ENCODE data around the gene ACTR2. TPM values are rescaled to one million over a fixed set of nuclear protein-coding genes. Genes with fewer than 3 reads are reported as not detected.

Gene ACTR2
- polyA plus RNA-seq, 2 donors: 58.4 to 73.8 TPM

DNA sequence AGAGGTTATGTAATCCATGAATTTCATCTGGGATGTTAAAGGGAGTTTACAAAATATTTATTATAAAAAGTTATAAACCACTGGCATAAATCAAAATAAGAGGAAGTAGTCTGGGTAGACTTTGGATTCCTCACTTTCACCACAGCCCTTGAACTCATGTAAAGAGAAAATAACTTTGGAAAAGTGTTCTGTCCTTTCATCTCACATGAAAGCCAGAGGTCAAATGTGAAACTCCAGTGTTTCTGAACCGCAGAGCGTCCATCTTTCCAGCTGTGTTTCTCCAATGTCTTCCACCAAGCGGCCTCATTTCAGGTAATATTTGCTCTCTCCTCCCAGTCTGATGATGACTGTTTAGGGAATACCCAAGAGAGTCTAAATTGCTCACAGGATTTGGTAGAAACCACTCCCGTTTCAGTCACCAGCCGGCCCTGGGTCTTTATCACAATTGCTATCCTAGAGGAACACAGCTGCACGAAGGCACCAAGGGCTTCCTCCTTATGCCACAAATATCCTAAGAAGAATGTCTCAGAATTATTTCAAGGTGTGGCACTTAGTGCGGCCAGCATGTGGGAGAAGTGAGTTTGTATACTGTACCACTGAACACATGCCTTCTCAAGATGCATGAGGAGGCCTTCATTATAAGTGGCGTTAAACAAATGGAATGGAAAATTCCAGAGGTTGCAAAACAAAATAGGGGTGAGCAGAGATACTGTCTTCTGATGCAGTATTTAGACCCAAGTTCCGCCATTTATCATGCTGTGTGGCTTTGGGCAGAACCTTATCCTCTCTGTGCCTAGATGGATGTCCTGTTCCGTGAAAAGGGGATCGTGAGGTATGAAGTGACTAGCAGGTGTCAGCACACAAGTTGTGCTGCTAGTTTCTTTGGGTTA lies 63.8 kb downstream of the ACTR2 start:
- Histone ChIP-seq H3K9me3 (ENCODE audit: control insufficient read depth in 2 of 2, insufficient read depth in 1 of 2, low read depth in 1 of 2, low read length in 1 of 2) (no peaks in the 10 kb centered on the region), H3K27me3 (ENCODE audit: control insufficient read depth in 1 of 2, insufficient read depth in 2 of 2, low read length in 2 of 2) (no peaks in the 10 kb centered on the region), H3K27ac (ENCODE audit: low read depth in 2 of 2, low read length in 1 of 2) (no peak overlapping the region), H3K4me3 (ENCODE audit: low read depth in 1 of 2, low read length in 2 of 2) (no peak overlapping the region), H3K4me1 (ENCODE audit: control insufficient read depth in 2 of 2, insufficient read depth in 2 of 2, low read length in 1 of 2) (peaks cover 0 to 4% of the 10 kb centered on the region in 2 donors), H3K36me3 (ENCODE audit: control insufficient read depth in 2 of 2, insufficient read depth in 2 of 2, low read length in 1 of 2) (no peaks in the 10 kb centered on the region)
- 84 to 87% methylated on average over 11 of the region's 11 CpGs for WGBS, 2 donors

- WGBS, 2 donors: 45 to 57% methylated on average over 3 of the region's 3 CpGs
- Histone ChIP-seq H3K27ac (ENCODE audit: low read depth in 2 of 2, low read length in 1 of 2) (no peak overlapping the region), H3K9me3 (ENCODE audit: control insufficient read depth in 2 of 2, insufficient read depth in 1 of 2, low read depth in 1 of 2, low read length in 1 of 2) (no peaks in the 10 kb centered on the region), H3K36me3 (ENCODE audit: control insufficient read depth in 2 of 2, insufficient read depth in 2 of 2, low read length in 1 of 2) (no peaks in the 10 kb centered on the region), H3K4me1 (ENCODE audit: control insufficient read depth in 2 of 2, insufficient read depth in 2 of 2, low read length in 1 of 2) (peaks cover 0 to 4% of the 10 kb centered on the region in 2 donors), H3K4me3 (ENCODE audit: low read depth in 1 of 2, low read length in 2 of 2) (no peak overlapping the region), H3K27me3 (ENCODE audit: control insufficient read depth in 1 of 2, insufficient read depth in 2 of 2, low read length in 2 of 2) (no peaks in the 10 kb centered on the region)
Observed at GRCh38 chr2:65292106-65292400, 64.4 kb downstream of the ACTR2 start.

- Histone ChIP-seq H3K4me3 (ENCODE audit: low read depth in 1 of 2, low read length in 2 of 2) (no peak overlapping the region), H3K4me1 (ENCODE audit: control insufficient read depth in 2 of 2, insufficient read depth in 2 of 2, low read length in 1 of 2) (peaks cover 0 to 4% of the 10 kb centered on the region in 2 donors), H3K36me3 (ENCODE audit: control insufficient read depth in 2 of 2, insufficient read depth in 2 of 2, low read length in 1 of 2) (no peaks in the 10 kb centered on the region), H3K27ac (ENCODE audit: low read depth in 2 of 2, low read length in 1 of 2) (no peak overlapping the region), H3K9me3 (ENCODE audit: control insufficient read depth in 2 of 2, insufficient read depth in 1 of 2, low read depth in 1 of 2, low read length in 1 of 2) (no peaks in the 10 kb centered on the region), H3K27me3 (ENCODE audit: control insufficient read depth in 1 of 2, insufficient read depth in 2 of 2, low read length in 2 of 2) (no peaks in the 10 kb centered on the region)
- 36 to 47% methylated on average over 21 of the region's 21 CpGs for WGBS, 2 donors
Observed at GRCh38 chr2:65292461-65293011, 64.9 kb downstream of the ACTR2 start.

- Histone ChIP-seq H3K4me3 (ENCODE audit: low read depth in 1 of 2, low read length in 2 of 2) (no peak overlapping the region), H3K36me3 (ENCODE audit: control insufficient read depth in 2 of 2, insufficient read depth in 2 of 2, low read length in 1 of 2) (no peaks in the 10 kb centered on the region), H3K27ac (ENCODE audit: low read depth in 2 of 2, low read length in 1 of 2) (no peak overlapping the region), H3K4me1 (ENCODE audit: control insufficient read depth in 2 of 2, insufficient read depth in 2 of 2, low read length in 1 of 2) (peaks cover 0 to 4% of the 10 kb centered on the region in 2 donors), H3K9me3 (ENCODE audit: control insufficient read depth in 2 of 2, insufficient read depth in 1 of 2, low read depth in 1 of 2, low read length in 1 of 2) (no peaks in the 10 kb centered on the region), H3K27me3 (ENCODE audit: control insufficient read depth in 1 of 2, insufficient read depth in 2 of 2, low read length in 2 of 2) (no peaks in the 10 kb centered on the region)
- 93 to 97% methylated on average over 5 of the region's 5 CpGs for WGBS, 2 donors
Observed at GRCh38 chr2:65293376-65293775, 65.7 kb downstream of the ACTR2 start.

DNA sequence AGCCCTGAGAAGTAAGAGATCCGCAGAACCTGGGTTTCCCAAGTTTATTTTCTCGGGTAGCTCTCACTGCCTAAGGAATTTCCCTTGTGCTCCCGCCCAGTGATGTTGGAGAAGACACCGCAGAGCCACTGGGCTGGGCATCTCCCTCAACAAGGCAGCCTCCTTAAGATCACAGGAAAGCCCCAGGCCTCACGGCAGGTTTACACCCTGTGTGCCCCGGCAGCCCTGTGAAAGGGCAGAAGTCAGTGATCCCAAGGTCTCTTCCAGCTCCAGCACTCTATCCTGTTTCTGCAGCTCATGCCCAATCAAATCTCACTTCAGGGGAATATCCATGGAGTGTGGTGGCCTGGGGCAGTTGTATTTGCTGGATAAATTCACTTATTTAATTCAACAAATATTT lies 66.5 kb downstream of the ACTR2 start:
- Histone ChIP-seq H3K4me1 (ENCODE audit: control insufficient read depth in 2 of 2, insufficient read depth in 2 of 2, low read length in 1 of 2) (peaks cover 0 to 4% of the 10 kb centered on the region in 2 donors), H3K36me3 (ENCODE audit: control insufficient read depth in 2 of 2, insufficient read depth in 2 of 2, low read length in 1 of 2) (no peaks in the 10 kb centered on the region), H3K27me3 (ENCODE audit: control insufficient read depth in 1 of 2, insufficient read depth in 2 of 2, low read length in 2 of 2) (no peaks in the 10 kb centered on the region), H3K9me3 (ENCODE audit: control insufficient read depth in 2 of 2, insufficient read depth in 1 of 2, low read depth in 1 of 2, low read length in 1 of 2) (no peaks in the 10 kb centered on the region), H3K27ac (ENCODE audit: low read depth in 2 of 2, low read length in 1 of 2) (no peak overlapping the region), H3K4me3 (ENCODE audit: low read depth in 1 of 2, low read length in 2 of 2) (no peak overlapping the region)
- WGBS, 2 donors: 65 to 72% methylated on average over 6 of the region's 6 CpGs

DNA sequence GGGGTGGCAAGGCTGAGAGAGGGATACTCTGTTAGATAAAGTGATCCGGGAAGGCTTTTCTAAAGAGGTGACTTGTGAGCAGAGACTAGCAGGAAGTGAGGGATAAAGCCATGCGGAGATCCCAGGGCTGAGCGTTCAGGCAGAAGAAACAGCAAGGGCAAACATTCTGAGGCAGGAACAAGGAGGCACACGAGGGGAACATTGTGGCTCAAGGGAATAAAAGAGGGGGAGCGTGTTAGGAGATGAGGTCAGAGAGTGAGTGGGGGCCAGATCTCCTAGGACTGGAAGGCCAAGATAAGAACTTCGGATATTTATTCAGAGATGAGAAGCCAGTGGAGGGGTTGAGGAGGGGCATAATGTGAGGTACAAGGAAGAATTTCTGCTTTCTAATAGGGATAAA lies 67.1 kb downstream of the ACTR2 start:
- no peaks in the 10 kb centered on the region for H3K36me3 ChIP-seq (ENCODE audit: control insufficient read depth in 2 of 2, insufficient read depth in 2 of 2, low read length in 1 of 2)
- H3K4me3 ChIP-seq (ENCODE audit: low read depth in 1 of 2, low read length in 2 of 2): no peak overlapping the region
- H3K27ac ChIP-seq (ENCODE audit: low read depth in 2 of 2, low read length in 1 of 2): no peak overlapping the region
- H3K9me3 ChIP-seq (ENCODE audit: control insufficient read depth in 2 of 2, insufficient read depth in 1 of 2, low read depth in 1 of 2, low read length in 1 of 2): no peaks in the 10 kb centered on the region
- 77 to 78% methylated on average over 6 of the region's 6 CpGs for WGBS, 2 donors
- no peaks in the 10 kb centered on the region for H3K27me3 ChIP-seq (ENCODE audit: control insufficient read depth in 1 of 2, insufficient read depth in 2 of 2, low read length in 2 of 2)
- peaks cover 0 to 4% of the 10 kb centered on the region in 2 donors for H3K4me1 ChIP-seq (ENCODE audit: control insufficient read depth in 2 of 2, insufficient read depth in 2 of 2, low read length in 1 of 2)

- H3K4me1 ChIP-seq (ENCODE audit: control insufficient read depth in 2 of 2, insufficient read depth in 2 of 2, low read length in 1 of 2): peaks cover 0 to 8% of the 10 kb centered on the region in 2 donors
- no peak overlapping the region for H3K27ac ChIP-seq (ENCODE audit: low read depth in 2 of 2, low read length in 1 of 2)
- no peak overlapping the region for H3K4me3 ChIP-seq (ENCODE audit: low read depth in 1 of 2, low read length in 2 of 2)
- no peaks in the 10 kb centered on the region for H3K36me3 ChIP-seq (ENCODE audit: control insufficient read depth in 2 of 2, insufficient read depth in 2 of 2, low read length in 1 of 2)
- no peaks in the 10 kb centered on the region for H3K9me3 ChIP-seq (ENCODE audit: control insufficient read depth in 2 of 2, insufficient read depth in 1 of 2, low read depth in 1 of 2, low read length in 1 of 2)
- 91 to 92% methylated on average over 7 of the region's 7 CpGs for whole genome bisulfite sequencing, 2 donors
- H3K27me3 ChIP-seq (ENCODE audit: control insufficient read depth in 1 of 2, insufficient read depth in 2 of 2, low read length in 2 of 2): no peaks in the 10 kb centered on the region
Observed at GRCh38 chr2:65296971-65297370, 69.3 kb downstream of the ACTR2 start.

GRCh38 chr2:65297544-65297943 lies 69.9 kb downstream of the ACTR2 start:
- Histone ChIP-seq H3K4me3 (ENCODE audit: low read depth in 1 of 2, low read length in 2 of 2) (no peak overlapping the region), H3K27ac (ENCODE audit: low read depth in 2 of 2, low read length in 1 of 2) (no peak overlapping the region), H3K27me3 (ENCODE audit: control insufficient read depth in 1 of 2, insufficient read depth in 2 of 2, low read length in 2 of 2) (no peaks in the 10 kb centered on the region), H3K4me1 (ENCODE audit: control insufficient read depth in 2 of 2, insufficient read depth in 2 of 2, low read length in 1 of 2) (peaks cover 0 to 5% of the 10 kb centered on the region in 2 donors), H3K9me3 (ENCODE audit: control insufficient read depth in 2 of 2, insufficient read depth in 1 of 2, low read depth in 1 of 2, low read length in 1 of 2) (no peaks in the 10 kb centered on the region), H3K36me3 (ENCODE audit: control insufficient read depth in 2 of 2, insufficient read depth in 2 of 2, low read length in 1 of 2) (no peaks in the 10 kb centered on the region)
- 92 to 93% methylated on average over 9 of the region's 9 CpGs for WGBS, 2 donors

DNA sequence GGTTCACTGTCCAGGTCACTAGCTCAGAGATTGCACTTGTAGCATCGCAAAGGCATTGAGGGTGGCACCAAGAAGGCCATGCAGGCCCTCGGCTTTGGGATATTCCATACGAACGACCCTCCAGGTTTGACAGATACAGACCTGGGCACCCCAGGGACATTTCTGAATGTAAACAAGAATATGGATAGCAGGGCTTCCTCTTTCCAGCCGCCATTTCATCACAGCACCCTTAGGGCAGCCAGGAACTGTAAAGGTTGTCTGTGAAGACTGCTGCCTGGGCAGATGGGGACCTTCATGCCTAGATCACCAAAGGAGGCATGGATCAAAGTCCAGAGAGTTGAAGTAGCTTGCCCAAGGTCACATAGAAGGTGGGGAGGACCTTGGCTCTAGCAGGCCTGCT lies 70.5 kb downstream of the ACTR2 start:
- H3K4me3 ChIP-seq (ENCODE audit: low read depth in 1 of 2, low read length in 2 of 2): no peak overlapping the region
- no peak overlapping the region for H3K27ac ChIP-seq (ENCODE audit: low read depth in 2 of 2, low read length in 1 of 2)
- H3K36me3 ChIP-seq (ENCODE audit: control insufficient read depth in 2 of 2, insufficient read depth in 2 of 2, low read length in 1 of 2): no peaks in the 10 kb centered on the region
- WGBS, 2 donors: 84 to 87% methylated on average over 5 of the region's 5 CpGs
- peaks cover 0 to 5% of the 10 kb centered on the region in 2 donors for H3K4me1 ChIP-seq (ENCODE audit: control insufficient read depth in 2 of 2, insufficient read depth in 2 of 2, low read length in 1 of 2)
- H3K9me3 ChIP-seq (ENCODE audit: control insufficient read depth in 2 of 2, insufficient read depth in 1 of 2, low read depth in 1 of 2, low read length in 1 of 2): no peaks in the 10 kb centered on the region
- H3K27me3 ChIP-seq (ENCODE audit: control insufficient read depth in 1 of 2, insufficient read depth in 2 of 2, low read length in 2 of 2): no peaks in the 10 kb centered on the region

DNA sequence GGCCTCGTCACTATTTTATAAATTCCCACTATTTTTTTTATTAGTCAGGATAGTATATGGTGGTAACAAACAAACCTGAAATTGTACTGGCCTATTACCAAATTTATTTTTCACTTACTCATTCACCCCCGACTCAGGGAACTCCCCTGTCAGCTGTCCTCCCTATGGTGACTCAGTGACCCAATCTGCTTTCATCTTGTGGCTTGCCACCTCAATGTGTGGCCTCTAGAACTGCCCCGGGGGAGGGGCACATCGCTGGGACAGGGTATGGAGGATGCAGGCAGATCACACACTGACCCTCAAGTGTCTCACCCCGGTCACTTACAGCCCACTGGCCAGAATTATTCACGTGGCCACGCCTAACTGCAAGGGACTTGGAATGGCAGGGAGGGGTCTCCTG lies 71.6 kb downstream of the ACTR2 start:
- Histone ChIP-seq H3K27me3 (ENCODE audit: control insufficient read depth in 1 of 2, insufficient read depth in 2 of 2, low read length in 2 of 2) (no peaks in the 10 kb centered on the region), H3K4me3 (ENCODE audit: low read depth in 1 of 2, low read length in 2 of 2) (no peak overlapping the region), H3K9me3 (ENCODE audit: control insufficient read depth in 2 of 2, insufficient read depth in 1 of 2, low read depth in 1 of 2, low read length in 1 of 2) (no peaks in the 10 kb centered on the region), H3K4me1 (ENCODE audit: control insufficient read depth in 2 of 2, insufficient read depth in 2 of 2, low read length in 1 of 2) (peaks cover 0 to 5% of the 10 kb centered on the region in 2 donors), H3K36me3 (ENCODE audit: control insufficient read depth in 2 of 2, insufficient read depth in 2 of 2, low read length in 1 of 2) (no peaks in the 10 kb centered on the region), H3K27ac (ENCODE audit: low read depth in 2 of 2, low read length in 1 of 2) (no peak overlapping the region)
- 72 to 74% methylated on average over 7 of the region's 7 CpGs for WGBS, 2 donors
